K562 (cell line): ENCODE data around the gene MTFR2. TPM values are rescaled to one million over a fixed set of nuclear protein-coding genes. Genes with fewer than 3 reads are reported as not detected.

ENCODE experiments used
- EP300 ChIP-seq: IDR thresholded peaks from 2 replicates; pipeline ENCODE4 v1.6.1; 2012; ENCODE audit warnings: low read length, improper control_type of control experiment
- HDAC3 ChIP-seq: fragments of 450-650 bp; IDR thresholded peaks from 2 replicates; pipeline ENCODE4 v1.6.1; 2018; ENCODE audit warnings: borderline replicate concordance, mild to moderate bottlenecking, moderate library complexity; ENCODE audit not compliant: partially characterized antibody
- HDGF ChIP-seq: fragments of 450-650 bp; IDR thresholded peaks from 2 replicates; pipeline ENCODE4 v1.6.1; 2016
- HNRNPK ChIP-seq: fragments of 200-400 bp; formaldehyde crosslinking; IDR thresholded peaks from one replicate; pipeline ENCODE4 v1.6.1; 2018; ENCODE audit warnings: mild to moderate bottlenecking, low read depth, low read length; ENCODE audit not compliant: poor library complexity, severe bottlenecking
- JUND ChIP-seq, 2 experiments: IDR thresholded peaks; 2 replicates in 1 of 2; 3 replicates in 1 of 2; pipeline ENCODE4 v1.6.1; 2011; ENCODE audit warnings: borderline replicate concordance in 2 of 2, low read depth in 2 of 2, low read length in 2 of 2, improper control_type of control experiment in 1 of 2, missing biosample characterization in 1 of 2, missing genetic modification characterization in 1 of 2, missing genetic modification reagents in 1 of 2
- MEF2D ChIP-seq: conservative IDR thresholded peaks from 2 replicates; pipeline ENCODE4 v1.6.1; 2016; ENCODE audit warnings: low read depth, missing genetic modification characterization, missing compliant biosample characterization
- PPARD ChIP-seq: fragments of 250-450 bp; sonication (Bioruptor Pico); IDR thresholded peaks from 2 replicates; pipeline ENCODE4 v1.8.0; 2022; ENCODE audit warnings: inconsistent platforms, mild to moderate bottlenecking, moderate library complexity
- XRCC4 ChIP-seq: IDR thresholded peaks from one replicate; pipeline ENCODE4 v1.6.1; 2011; ENCODE audit not compliant: insufficient read depth, insufficient read length; ENCODE audit errors: extremely low read depth
- ZC3H11A ChIP-seq: IDR thresholded peaks from 2 replicates; pipeline ENCODE4 v1.6.1; 2012; ENCODE audit warnings: low read depth, low read length, improper control_type of control experiment
- ZNF274 ChIP-seq: IDR thresholded peaks from 2 replicates; pipeline ENCODE4 v1.6.1; 2011; ENCODE audit warnings: low read depth, mild to moderate bottlenecking, low read length, moderate library complexity, borderline replicate concordance
- ZNF311 ChIP-seq: fragments of 250-450 bp; sonication (Bioruptor Pico); IDR thresholded peaks from 2 replicates; pipeline ENCODE4 v1.4.0; 2020; ENCODE audit warnings: mild to moderate bottlenecking, moderate library complexity
- polyA plus RNA-seq, 8 experiments: library from polyadenylated mRNA; depleted of rRNA in 4 of 8; stranded (reverse) in 5 of 8; unstranded in 3 of 8; fragments of >200 nt; fragmentation: Nextera tagmentation in 2 of 8; fragmentation: Illumina TruSeq in 1 of 8; extraction: Ambion mirVana in 2 of 8; extraction: Trizol in 1 of 8; gene quantifications; 2 replicates each; pipeline versions ENCODE4 v1.2.1 to v1.2.3, GENCODE V29; 2011 to 2014; ENCODE audit warnings: inconsistent platforms in 1 of 8, missing spikeins in 1 of 8
- total RNA-seq, 7 experiments: library from RNA; depleted of rRNA in 6 of 7; stranded (reverse); fragments of >200 nt in 6 of 7; fragmentation: Illumina TruSeq in 2 of 7; extraction: Trizol in 2 of 7; gene quantifications; 2 replicates each; pipeline versions ENCODE4 v1.2.1 to v1.2.3, GENCODE V29; 2011 to 2021; ENCODE audit warnings: low replicate concordance in 1 of 7
- TF ChIP-seq, protein P1 (sequence below), 2 experiments: fragments of 450-650 bp; IDR thresholded peaks; 2 replicates each; pipeline ENCODE4 v1.6.1; 2018; ENCODE audit warnings: mild to moderate bottlenecking in 2 of 2, low read depth in 1 of 2; ENCODE audit not compliant: partially characterized antibody in 2 of 2
- TF ChIP-seq, protein P2 (sequence below): fragments of 250-450 bp; sonication (Bioruptor Pico); IDR thresholded peaks from 2 replicates; pipeline ENCODE4 v1.4.0; 2020; ENCODE audit warnings: mild to moderate bottlenecking
- TF ChIP-seq, protein P3 (sequence below): sonication (generic); formaldehyde crosslinking; IDR thresholded peaks from 2 replicates; pipeline ENCODE4 v1.8.1; 2023; ENCODE audit warnings: mild to moderate bottlenecking, missing genetic modification reagents
- TF ChIP-seq, protein P4 (sequence below): fragments of 450-650 bp; IDR thresholded peaks from 2 replicates; pipeline ENCODE4 v1.6.1; 2018; ENCODE audit warnings: mild to moderate bottlenecking, low read depth; ENCODE audit not compliant: partially characterized antibody
- TF ChIP-seq, protein P5 (sequence below): fragments of 250-450 bp; sonication (Bioruptor Pico); IDR thresholded peaks from 2 replicates; pipeline ENCODE4 v1.8.0; 2022; ENCODE audit warnings: moderate library complexity, mild to moderate bottlenecking, inconsistent platforms
- TF ChIP-seq, protein P6 (sequence below): sonication (generic); formaldehyde crosslinking; IDR thresholded peaks from 2 replicates; pipeline ENCODE4 v1.9.0; 2022; ENCODE audit warnings: mild to moderate bottlenecking, missing genetic modification reagents

Gene MTFR2
- total and polyA plus RNA-seq, 9 of the 15 experiments (the other 6 are each of a cell fraction or from before 2014, with no cell fraction given) = 10.1 to 63.3 (median 45.9) TPM

DNA sequence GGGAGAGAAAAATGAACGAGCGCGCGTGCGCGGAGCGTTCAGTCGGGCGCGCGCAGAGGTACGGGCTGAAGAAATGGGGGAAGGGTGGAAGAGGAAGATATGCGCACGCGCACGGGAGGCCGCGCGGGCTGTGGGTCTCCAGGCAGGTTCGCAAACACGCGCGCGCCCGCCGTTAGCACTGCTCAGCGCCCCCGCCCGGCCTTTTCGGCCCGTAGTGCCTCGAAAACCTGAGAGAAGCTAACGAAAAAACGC is 39.1 kb upstream of the MTFR2 start (continued):
- TF ChIP-seq ZC3H11A = no peak
- no peak for TF ChIP-seq EP300
- TF ChIP-seq, protein P1, sequence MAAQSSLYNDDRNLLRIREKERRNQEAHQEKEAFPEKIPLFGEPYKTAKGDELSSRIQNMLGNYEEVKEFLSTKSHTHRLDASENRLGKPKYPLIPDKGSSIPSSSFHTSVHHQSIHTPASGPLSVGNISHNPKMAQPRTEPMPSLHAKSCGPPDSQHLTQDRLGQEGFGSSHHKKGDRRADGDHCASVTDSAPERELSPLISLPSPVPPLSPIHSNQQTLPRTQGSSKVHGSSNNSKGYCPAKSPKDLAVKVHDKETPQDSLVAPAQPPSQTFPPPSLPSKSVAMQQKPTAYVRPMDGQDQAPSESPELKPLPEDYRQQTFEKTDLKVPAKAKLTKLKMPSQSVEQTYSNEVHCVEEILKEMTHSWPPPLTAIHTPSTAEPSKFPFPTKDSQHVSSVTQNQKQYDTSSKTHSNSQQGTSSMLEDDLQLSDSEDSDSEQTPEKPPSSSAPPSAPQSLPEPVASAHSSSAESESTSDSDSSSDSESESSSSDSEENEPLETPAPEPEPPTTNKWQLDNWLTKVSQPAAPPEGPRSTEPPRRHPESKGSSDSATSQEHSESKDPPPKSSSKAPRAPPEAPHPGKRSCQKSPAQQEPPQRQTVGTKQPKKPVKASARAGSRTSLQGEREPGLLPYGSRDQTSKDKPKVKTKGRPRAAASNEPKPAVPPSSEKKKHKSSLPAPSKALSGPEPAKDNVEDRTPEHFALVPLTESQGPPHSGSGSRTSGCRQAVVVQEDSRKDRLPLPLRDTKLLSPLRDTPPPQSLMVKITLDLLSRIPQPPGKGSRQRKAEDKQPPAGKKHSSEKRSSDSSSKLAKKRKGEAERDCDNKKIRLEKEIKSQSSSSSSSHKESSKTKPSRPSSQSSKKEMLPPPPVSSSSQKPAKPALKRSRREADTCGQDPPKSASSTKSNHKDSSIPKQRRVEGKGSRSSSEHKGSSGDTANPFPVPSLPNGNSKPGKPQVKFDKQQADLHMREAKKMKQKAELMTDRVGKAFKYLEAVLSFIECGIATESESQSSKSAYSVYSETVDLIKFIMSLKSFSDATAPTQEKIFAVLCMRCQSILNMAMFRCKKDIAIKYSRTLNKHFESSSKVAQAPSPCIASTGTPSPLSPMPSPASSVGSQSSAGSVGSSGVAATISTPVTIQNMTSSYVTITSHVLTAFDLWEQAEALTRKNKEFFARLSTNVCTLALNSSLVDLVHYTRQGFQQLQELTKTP (IDR thresholded peaks at IDR 0.05; ENCODE audit: low read depth in 1 of 2, partially characterized antibody in 2 of 2) = no peak
- no peak for TF ChIP-seq HNRNPK
- TF ChIP-seq, protein P2, sequence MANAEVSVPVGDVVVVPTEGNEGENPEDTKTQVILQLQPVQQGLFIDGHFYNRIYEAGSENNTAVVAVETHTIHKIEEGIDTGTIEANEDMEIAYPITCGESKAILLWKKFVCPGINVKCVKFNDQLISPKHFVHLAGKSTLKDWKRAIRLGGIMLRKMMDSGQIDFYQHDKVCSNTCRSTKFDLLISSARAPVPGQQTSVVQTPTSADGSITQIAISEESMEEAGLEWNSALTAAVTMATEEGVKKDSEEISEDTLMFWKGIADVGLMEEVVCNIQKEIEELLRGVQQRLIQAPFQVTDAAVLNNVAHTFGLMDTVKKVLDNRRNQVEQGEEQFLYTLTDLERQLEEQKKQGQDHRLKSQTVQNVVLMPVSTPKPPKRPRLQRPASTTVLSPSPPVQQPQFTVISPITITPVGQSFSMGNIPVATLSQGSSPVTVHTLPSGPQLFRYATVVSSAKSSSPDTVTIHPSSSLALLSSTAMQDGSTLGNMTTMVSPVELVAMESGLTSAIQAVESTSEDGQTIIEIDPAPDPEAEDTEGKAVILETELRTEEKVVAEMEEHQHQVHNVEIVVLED (CRISPR knock-in tag) = no peak
- TF ChIP-seq, protein P3, sequence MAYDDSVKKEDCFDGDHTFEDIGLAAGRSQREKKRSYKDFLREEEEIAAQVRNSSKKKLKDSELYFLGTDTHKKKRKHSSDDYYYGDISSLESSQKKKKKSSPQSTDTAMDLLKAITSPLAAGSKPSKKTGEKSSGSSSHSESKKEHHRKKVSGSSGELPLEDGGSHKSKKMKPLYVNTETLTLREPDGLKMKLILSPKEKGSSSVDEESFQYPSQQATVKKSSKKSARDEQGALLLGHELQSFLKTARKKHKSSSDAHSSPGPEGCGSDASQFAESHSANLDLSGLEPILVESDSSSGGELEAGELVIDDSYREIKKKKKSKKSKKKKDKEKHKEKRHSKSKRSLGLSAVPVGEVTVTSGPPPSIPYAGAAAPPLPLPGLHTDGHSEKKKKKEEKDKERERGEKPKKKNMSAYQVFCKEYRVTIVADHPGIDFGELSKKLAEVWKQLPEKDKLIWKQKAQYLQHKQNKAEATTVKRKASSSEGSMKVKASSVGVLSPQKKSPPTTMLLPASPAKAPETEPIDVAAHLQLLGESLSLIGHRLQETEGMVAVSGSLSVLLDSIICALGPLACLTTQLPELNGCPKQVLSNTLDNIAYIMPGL (CRISPR knock-in tag) = no peak
- no peak for TF ChIP-seq ZNF311 (CRISPR knock-in tag)
- no peak for TF ChIP-seq HDAC3
- TF ChIP-seq XRCC4 = no peak
- no peak for TF ChIP-seq PPARD (CRISPR knock-in tag)
- TF ChIP-seq, protein P4, sequence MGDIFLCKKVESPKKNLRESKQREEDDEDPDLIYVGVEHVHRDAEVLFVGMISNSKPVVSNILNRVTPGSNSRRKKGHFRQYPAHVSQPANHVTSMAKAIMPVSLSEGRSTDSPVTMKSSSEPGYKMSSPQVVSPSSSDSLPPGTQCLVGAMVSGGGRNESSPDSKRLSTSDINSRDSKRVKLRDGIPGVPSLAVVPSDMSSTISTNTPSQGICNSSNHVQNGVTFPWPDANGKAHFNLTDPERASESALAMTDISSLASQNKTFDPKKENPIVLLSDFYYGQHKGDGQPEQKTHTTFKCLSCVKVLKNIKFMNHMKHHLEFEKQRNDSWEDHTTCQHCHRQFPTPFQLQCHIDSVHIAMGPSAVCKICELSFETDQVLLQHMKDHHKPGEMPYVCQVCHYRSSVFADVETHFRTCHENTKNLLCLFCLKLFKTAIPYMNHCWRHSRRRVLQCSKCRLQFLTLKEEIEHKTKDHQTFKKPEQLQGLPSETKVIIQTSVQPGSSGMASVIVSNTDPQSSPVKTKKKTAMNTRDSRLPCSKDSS = no peak
- TF ChIP-seq ZNF274 = no peak
- TF ChIP-seq MEF2D = no peak
- TF ChIP-seq HDGF = no peak
- TF ChIP-seq, protein P5, sequence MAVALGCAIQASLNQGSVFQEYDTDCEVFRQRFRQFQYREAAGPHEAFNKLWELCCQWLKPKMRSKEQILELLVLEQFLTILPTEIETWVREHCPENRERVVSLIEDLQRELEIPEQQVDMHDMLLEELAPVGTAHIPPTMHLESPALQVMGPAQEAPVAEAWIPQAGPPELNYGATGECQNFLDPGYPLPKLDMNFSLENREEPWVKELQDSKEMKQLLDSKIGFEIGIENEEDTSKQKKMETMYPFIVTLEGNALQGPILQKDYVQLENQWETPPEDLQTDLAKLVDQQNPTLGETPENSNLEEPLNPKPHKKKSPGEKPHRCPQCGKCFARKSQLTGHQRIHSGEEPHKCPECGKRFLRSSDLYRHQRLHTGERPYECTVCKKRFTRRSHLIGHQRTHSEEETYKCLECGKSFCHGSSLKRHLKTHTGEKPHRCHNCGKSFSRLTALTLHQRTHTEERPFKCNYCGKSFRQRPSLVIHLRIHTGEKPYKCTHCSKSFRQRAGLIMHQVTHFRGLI (CRISPR knock-in tag) = no peak
- TF ChIP-seq, protein P6, sequence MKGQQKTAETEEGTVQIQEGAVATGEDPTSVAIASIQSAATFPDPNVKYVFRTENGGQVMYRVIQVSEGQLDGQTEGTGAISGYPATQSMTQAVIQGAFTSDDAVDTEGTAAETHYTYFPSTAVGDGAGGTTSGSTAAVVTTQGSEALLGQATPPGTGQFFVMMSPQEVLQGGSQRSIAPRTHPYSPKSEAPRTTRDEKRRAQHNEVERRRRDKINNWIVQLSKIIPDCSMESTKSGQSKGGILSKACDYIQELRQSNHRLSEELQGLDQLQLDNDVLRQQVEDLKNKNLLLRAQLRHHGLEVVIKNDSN = no peak
- no peak for TF ChIP-seq JUND (IDR thresholded peaks at IDR 0.05; ENCODE audit: borderline replicate concordance, low read depth, low read length)
- peak; percentile 13; the same call in 1 of the 3 replicates for TF ChIP-seq JUND (tag; IDR thresholded peaks at IDR 0.05; ENCODE audit: borderline replicate concordance, low read depth, low read length)
